Subcutaneous adipose tissue (tissue), 4 donors: ENCODE results near the gene NRF1. TPM values are rescaled to one million over a fixed set of nuclear protein-coding genes. Genes with fewer than 3 reads are reported as not detected.

ENCODE experiments used
- total RNA-seq, 4 donors: library from RNA; depleted of rRNA; stranded (reverse); fragments of >200 nt; gene quantifications; one replicate each; pipeline ENCODE4 v1.1.0, GENCODE V29; 2016
- TF ChIP-seq, protein P1 (sequence below): fragments of 450-650 bp; IDR thresholded peaks from one replicate; pipeline ENCODE4 v1.5.1; 2016; ENCODE audit warnings: low read depth, mild to moderate bottlenecking, control low read depth, antibody characterized with exemption, moderate library complexity

NRF1 gene
- total RNA-seq, 4 donors from 2014 or later, result 12.8 to 26.7 (median 19.9) TPM

DNA sequence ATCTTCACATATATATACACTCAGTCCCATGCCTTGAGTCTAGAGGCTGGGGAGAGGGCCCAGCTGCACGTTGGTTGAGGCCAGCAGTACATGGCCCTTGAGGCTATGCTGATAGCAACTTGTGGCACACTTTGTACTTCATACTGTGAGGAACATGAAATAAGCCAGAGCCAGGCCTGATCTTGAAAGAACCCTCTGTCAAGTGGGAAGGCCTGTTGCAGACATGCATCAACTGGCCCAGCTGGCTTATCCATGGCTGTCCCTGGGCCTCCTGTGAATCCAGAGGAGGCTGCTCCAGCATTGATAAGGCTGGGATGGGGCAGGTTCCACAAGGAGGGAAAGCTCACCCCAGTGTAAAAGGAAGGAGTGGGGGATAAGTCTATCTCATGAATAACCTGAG lies 140.4 kb downstream of the NRF1 start:
- TF ChIP-seq, protein P1, sequence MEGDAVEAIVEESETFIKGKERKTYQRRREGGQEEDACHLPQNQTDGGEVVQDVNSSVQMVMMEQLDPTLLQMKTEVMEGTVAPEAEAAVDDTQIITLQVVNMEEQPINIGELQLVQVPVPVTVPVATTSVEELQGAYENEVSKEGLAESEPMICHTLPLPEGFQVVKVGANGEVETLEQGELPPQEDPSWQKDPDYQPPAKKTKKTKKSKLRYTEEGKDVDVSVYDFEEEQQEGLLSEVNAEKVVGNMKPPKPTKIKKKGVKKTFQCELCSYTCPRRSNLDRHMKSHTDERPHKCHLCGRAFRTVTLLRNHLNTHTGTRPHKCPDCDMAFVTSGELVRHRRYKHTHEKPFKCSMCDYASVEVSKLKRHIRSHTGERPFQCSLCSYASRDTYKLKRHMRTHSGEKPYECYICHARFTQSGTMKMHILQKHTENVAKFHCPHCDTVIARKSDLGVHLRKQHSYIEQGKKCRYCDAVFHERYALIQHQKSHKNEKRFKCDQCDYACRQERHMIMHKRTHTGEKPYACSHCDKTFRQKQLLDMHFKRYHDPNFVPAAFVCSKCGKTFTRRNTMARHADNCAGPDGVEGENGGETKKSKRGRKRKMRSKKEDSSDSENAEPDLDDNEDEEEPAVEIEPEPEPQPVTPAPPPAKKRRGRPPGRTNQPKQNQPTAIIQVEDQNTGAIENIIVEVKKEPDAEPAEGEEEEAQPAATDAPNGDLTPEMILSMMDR, result no peak

DNA sequence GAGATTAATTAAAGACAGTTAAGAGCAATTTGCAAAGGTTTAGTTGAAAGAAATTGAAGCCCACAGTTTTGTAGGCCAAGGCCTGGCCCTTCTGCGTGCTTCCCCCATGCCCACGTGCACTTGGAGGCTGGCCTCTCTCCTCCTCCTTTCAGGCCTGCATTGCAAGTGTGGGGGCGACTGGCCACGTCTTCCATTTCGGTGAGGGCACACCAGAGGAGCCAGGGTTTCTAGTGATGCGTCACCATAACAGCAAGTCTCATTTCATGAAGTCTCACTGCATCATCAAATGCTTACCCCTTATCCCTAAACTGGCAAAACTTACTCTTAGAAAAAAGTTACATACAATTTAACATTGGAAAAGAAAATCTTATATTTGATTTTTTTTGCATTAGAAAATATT lies 141.2 kb downstream of the NRF1 start:
- TF ChIP-seq, protein P1, result no peak

DNA sequence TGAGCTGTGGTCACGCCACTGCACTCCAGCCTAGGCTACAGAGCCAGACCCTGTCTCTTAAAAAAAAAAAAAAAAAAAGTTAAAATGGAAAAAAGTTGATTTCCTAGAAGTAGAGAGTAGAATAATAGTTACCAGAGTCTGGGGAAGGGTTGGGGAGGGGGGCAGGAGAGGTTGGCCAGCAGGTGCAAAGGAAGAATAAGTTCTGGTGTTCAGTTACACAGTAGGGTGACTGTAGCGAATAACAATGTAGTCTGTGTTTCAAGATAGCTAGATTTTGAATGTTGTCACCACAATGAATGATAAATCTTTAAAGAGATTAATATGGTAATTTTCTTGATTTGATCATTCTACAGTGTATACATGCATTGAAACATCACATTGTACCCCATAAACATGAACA lies 142.9 kb downstream of the NRF1 start:
- TF ChIP-seq, protein P1, result no peak

DNA sequence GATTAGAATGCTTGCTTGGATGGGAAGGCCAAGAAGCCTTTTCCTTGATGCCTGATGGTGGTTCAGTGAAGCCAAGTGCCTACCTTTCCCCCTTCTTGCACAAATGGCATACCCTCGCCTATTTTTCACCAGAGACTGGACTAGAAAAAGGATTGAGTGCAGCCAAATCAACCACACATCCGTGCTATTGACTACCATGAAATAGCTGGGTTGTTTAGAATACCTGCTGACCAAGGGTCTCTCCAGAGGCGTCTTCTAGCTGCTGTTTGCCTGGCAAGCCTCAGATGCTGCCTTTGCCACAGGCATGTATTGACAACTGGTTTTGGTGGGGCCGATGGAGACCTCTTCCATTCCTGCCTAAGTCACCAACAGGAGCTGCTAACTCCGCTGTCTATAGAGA lies 146.5 kb downstream of the NRF1 start:
- TF ChIP-seq, protein P1, result no peak

DNA sequence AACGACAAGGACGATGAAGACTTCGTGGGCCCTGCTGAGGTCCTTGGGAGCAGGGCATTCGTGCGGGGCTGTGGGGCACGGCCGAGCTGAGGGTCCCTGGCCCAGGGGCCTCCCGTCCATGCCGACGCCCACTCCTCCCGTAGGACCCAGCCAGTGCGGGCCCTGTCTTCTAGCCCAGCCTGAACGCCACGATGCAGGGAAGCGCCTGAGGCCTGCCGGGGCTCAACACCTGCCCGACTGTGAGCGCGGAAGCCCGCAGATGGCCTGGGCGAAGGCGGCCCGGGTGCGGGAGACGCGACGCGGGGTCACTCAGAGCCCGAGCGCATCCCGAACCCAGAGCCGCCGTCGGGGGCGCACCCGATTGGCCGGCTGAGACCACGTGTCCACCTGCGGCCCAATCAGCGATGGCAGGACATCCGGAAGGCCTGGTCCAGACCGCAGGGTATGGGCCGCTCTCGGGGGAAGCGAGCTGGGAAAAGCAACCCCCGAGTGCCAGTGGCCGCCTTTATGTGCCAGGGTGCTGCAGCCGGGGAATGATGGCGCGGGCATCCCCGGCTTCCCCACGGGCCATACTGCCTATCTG lies 151.0 kb downstream of the NRF1 start:
- TF ChIP-seq, protein P1, result no peak

DNA sequence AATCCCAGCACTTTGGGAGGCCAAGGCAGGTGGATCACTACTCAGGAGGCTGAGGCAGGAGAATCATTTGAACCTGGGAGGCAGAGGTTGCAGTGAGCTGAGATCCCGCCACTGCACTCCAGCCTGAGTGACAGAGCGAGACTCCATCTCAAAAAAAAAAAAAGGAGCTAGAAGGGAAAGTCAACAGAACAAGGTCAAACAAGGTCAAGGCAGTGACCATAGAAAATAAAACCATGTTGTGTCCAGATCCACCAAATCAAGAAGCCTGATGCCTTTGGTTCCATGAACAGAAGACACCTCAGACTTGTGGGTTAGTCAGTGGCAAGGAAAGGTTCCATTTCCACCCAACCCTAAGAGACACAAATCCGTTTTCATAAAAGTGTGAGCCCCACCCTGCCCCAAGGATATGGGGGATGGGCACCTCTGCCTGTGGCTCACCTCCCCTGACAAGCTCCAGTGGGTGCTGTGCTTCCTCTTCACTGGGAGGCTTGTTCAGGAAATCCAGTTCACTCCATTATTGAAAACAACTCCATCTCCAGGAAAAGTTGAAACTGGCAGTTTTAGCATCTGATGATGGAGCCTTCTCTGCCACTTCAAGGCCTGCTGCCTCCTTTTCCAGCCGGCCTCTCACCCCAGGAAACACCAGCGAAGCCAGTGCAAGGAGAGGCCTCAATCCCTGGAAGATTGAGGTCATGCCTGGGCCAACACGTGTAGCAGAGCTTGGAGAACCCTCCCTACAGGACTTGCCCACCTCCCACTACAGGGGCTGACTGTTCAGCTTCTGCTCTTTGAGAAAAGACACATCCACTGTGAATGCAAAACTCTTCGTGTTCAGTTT lies 152.9 kb downstream of the NRF1 start:
- TF ChIP-seq, protein P1, result no peak

DNA sequence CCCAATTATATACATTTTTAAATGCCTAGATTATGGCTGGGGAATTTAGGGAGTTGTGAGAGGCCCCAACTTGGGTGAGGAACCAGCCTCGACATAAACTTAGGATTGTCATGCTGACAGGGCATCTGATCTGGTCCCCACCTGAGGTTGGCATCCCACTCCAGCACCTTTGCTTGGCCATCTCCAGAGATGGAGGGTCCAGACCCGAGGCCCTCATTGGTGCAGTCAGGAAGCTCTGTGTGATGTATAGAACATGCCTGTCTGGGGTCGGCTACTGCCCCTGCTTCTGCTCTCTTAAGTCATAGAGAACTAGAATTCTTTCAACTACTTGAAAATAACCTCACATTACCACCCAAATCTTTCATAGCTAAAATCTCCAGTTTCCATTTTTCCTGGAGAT lies 153.8 kb downstream of the NRF1 start:
- TF ChIP-seq, protein P1, result no peak
